ENCODE data around the gene AGPAT1. TPM values are rescaled to one million over a fixed set of nuclear protein-coding genes. Genes with fewer than 3 reads are reported as not detected.

Gene AGPAT1
- total and polyA plus RNA-seq, 7 donors, result 35.0 to 77.8 (median 47.4) TPM

GRCh38 chr6:32151863-32152768, 23.8 kb downstream of the AGPAT1 start, which contains the start of gene PRRT1:
Gene PRRT1 (minus strand): TSS chr6:32151939. CDS start chr6:32151827, 112 bp downstream.
- peak within 1 kb of the TSS; percentile 76 for H3K4me3 ChIP-seq
- H3K27ac ChIP-seq, result peak within 1 kb of the TSS; percentile 74
- WGBS, 3 donors, result 23 to 41% (median 36%) methylated on average over 10 to 18 of the region's 24 CpGs
- H3K36me3 ChIP-seq (ENCODE audit: insufficient read depth in 1 of 2, low read depth in 1 of 2), result peaks cover 2 to 16% of the 10 kb centered on the region in 2 donors
- intact Hi-C loops (cut with DNase I), result loop anchor here in 1 of 2 donors (5.0 kb wide), 1 partner anchor 35 kb away; no protein-coding TSS in a partner anchor
- TF ChIP-seq, protein P1, sequence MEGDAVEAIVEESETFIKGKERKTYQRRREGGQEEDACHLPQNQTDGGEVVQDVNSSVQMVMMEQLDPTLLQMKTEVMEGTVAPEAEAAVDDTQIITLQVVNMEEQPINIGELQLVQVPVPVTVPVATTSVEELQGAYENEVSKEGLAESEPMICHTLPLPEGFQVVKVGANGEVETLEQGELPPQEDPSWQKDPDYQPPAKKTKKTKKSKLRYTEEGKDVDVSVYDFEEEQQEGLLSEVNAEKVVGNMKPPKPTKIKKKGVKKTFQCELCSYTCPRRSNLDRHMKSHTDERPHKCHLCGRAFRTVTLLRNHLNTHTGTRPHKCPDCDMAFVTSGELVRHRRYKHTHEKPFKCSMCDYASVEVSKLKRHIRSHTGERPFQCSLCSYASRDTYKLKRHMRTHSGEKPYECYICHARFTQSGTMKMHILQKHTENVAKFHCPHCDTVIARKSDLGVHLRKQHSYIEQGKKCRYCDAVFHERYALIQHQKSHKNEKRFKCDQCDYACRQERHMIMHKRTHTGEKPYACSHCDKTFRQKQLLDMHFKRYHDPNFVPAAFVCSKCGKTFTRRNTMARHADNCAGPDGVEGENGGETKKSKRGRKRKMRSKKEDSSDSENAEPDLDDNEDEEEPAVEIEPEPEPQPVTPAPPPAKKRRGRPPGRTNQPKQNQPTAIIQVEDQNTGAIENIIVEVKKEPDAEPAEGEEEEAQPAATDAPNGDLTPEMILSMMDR (IDR thresholded peaks at IDR 0.05), result no peak
- H3K27me3 ChIP-seq (ENCODE audit: insufficient read depth in 3 of 3, low read length in 2 of 3), result peaks cover 0 to 31% (median 17%) of the 10 kb centered on the region in 3 donors
- H3K4me1 ChIP-seq, result peaks cover 9% of the 10 kb centered on the region
- DNase-seq (no peak), ATAC-seq (no peak)
- H3K9me3 ChIP-seq, result no peaks in the 10 kb centered on the region

GRCh38 chr6:32151181-32151862, 24.6 kb downstream of the AGPAT1 start:
- no peak overlapping the region for H3K27ac ChIP-seq
- TF ChIP-seq, protein P1 (IDR thresholded peaks at IDR 0.05), result no peak

GRCh38 chr6:32149932-32150870, 25.7 kb downstream of the AGPAT1 start:
- Histone ChIP-seq H3K9me3 (no peaks in the 10 kb centered on the region), H3K36me3 (ENCODE audit: insufficient read depth in 1 of 2, low read depth in 1 of 2) (no peaks in the 10 kb centered on the region), H3K4me1 (peaks cover 8% of the 10 kb centered on the region), H3K27me3 (ENCODE audit: insufficient read depth in 3 of 3, low read length in 2 of 3) (peaks cover 0 to 38% (median 17%) of the 10 kb centered on the region in 3 donors), H3K27ac (no peak overlapping the region), H3K4me3 (no peak overlapping the region)
- DNase-seq, result no peak
- ATAC-seq, result no peak
- WGBS, 3 donors, result 50 to 55% (median 55%) methylated on average over 39 to 55 of the region's 55 CpGs
- TF ChIP-seq, protein P1 (IDR thresholded peaks at IDR 0.05), result no peak
- intact Hi-C loops (cut with DNase I), result loop anchor here in 1 of 2 donors (5.0 kb wide), 1 partner anchor 33 kb away; no protein-coding TSS in a partner anchor

More at GRCh38 chr6:32151181-32151862, 24.6 kb downstream of the AGPAT1 start:
- ATAC-seq, result no peak
- Histone ChIP-seq H3K4me1 (peaks cover 9% of the 10 kb centered on the region), H3K27me3 (ENCODE audit: insufficient read depth in 3 of 3, low read length in 2 of 3) (peaks cover 0 to 35% (median 17%) of the 10 kb centered on the region in 3 donors), H3K36me3 (ENCODE audit: insufficient read depth in 1 of 2, low read depth in 1 of 2) (peaks cover 2 to 8% of the 10 kb centered on the region in 2 donors), H3K4me3 (peak overlapping the region; percentile 43), H3K9me3 (no peaks in the 10 kb centered on the region)
- 37 to 53% (median 38%) methylated on average over 8 of the region's 8 CpGs for WGBS, 3 donors
- DNase-seq, result no peak
- intact Hi-C loops (cut with DNase I), result loop anchor here in 1 of 2 donors (5.0 kb wide), 1 partner anchor 34 kb away; no protein-coding TSS in a partner anchor
